GM13977 (cell line): Measurements from ENCODE around the gene DLG2.
"Not testable (repeated sequence)": the region's sequence is repeated elsewhere in the genome, so short reads cannot be mapped to it uniquely, and the experiment has no call there.

Experiments used
- DNase-seq: peaks from one replicate; pipeline ENCODE4 v3.0.0; 2012; ENCODE audit warnings: low spot score
- in situ Hi-C: fragments of 300-500 bp; cut with MboI; formaldehyde crosslinking; loops from one replicate; pipeline ENCODE4 v1.12.0; 2022; ENCODE audit warnings: low sequenced_read_pairs, low pct_unique_long_range_greater_than_20kb, mixed read lengths, inconsistent platforms; ENCODE audit not compliant: unreplicated experiment
- TF ChIP-seq, protein P1 (sequence below): IDR thresholded peaks from 2 replicates; pipeline ENCODE4 v1.5.1; 2012; ENCODE audit warnings: mild to moderate bottlenecking, control low read depth; ENCODE audit not compliant: insufficient read depth; ENCODE audit errors: extremely low read depth, missing control alignments

DLG2 gene

DNA sequence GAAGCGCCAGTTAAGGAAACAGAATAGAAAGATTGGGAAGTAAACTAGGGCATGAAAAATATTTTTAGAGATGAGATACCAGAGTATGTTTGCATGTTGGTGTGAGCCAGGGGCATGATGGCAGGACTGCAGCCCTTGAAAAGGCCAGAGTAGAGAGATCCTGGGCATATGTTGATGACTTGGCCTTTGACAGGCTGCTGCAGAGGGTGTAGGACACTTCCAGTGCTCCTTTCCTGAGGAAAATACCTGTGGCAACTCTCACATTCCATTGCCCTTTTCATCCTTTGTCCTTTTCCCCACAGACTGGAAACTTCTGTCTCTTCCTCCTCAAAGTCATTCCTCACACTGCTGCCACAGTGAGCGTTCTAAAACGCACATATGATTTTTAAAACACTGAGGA is 2190.3 kb downstream of the DLG2 start:
- DNase-seq, result no peak
- in situ Hi-C loops, result no loop called here

DNA sequence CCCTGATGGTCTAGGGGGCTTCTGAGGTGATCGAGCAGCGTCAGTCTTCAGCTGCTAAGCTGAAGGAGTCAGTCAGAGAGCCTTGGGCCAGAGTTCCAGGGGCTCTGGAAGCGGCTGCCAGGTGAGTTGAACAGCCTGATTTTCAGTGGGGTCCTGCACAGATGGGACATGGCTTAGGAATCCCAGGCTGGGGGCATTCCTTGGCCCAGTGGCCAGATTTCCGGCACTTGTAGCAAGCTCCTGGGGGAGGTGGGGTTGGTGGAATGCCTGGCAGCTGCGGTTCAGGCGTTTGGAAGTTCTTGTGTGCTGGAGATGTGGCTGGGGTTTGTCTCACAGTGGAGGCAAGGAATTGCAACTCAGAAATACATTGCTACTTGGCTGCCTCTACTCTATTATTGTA is 2192.3 kb downstream of the DLG2 start:
- in situ Hi-C loops, DNase-seq: not testable (repeated sequence)

More for the DNA sequence above, 2190.3 kb downstream of the DLG2 start:
- TF ChIP-seq, protein P1, sequence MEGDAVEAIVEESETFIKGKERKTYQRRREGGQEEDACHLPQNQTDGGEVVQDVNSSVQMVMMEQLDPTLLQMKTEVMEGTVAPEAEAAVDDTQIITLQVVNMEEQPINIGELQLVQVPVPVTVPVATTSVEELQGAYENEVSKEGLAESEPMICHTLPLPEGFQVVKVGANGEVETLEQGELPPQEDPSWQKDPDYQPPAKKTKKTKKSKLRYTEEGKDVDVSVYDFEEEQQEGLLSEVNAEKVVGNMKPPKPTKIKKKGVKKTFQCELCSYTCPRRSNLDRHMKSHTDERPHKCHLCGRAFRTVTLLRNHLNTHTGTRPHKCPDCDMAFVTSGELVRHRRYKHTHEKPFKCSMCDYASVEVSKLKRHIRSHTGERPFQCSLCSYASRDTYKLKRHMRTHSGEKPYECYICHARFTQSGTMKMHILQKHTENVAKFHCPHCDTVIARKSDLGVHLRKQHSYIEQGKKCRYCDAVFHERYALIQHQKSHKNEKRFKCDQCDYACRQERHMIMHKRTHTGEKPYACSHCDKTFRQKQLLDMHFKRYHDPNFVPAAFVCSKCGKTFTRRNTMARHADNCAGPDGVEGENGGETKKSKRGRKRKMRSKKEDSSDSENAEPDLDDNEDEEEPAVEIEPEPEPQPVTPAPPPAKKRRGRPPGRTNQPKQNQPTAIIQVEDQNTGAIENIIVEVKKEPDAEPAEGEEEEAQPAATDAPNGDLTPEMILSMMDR, result no peak

DNA sequence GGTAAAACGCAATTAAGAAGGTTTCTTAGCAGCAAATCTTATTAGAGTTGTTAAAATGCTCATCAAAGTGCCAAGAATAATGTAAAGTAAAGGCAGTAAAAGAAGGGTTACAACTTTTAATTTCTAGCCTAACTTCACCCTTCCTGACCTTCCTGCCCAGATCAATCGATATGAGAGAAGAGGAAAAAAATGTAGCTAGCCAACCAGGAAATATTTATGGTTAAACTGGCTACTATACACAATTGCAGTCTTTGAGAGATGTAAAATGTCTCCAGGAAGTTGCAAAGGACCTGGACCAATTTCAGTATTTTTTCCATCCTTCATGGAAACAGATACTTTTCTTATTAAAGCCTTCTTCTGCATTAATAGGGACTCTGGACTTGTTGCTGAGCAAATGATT is 2199.2 kb downstream of the DLG2 start:
- in situ Hi-C loops, result no loop called here
- TF ChIP-seq, protein P1, result no peak
- no peak for DNase-seq

DNA sequence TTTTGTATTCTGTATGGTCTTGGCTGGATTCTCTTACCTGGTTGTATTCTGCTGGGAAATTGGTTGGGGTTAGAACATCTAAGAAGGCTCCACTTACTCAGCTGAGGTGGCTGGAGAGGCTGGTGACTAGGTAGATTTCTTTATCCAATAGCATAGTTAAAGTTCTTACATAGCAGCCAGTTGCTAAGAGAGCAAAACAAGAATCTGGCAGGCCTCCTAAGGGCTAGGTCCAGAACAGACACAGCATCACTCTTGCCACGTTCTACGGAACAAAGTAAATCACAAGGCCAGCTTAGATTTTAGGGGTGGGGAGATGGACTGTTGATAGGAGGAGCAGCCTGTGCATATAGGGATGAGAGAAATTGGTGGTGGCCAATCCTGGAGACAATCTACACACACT is 2199.6 kb downstream of the DLG2 start:
- in situ Hi-C loops, result no loop called here
- TF ChIP-seq, protein P1, result no peak
- no peak for DNase-seq

DNA sequence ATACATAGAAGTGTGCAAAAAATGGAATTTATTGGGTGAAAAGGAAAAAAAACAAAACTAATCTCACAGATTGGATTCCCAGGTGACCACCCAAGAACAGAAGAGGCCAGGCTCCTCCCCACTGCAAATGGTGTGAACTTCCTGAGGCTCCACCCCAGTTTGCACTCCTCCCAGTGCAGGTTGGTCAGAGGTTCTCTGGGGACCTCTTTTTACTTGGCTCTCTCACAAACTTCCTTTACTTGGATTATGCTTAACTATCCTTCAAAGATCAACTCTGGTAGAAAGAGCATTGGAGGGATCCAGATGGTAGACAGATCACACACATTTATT is 2202.0 kb downstream of the DLG2 start:
- TF ChIP-seq, protein P1, result no peak
- no peak for DNase-seq
- in situ Hi-C loops, result no loop called here

DNA sequence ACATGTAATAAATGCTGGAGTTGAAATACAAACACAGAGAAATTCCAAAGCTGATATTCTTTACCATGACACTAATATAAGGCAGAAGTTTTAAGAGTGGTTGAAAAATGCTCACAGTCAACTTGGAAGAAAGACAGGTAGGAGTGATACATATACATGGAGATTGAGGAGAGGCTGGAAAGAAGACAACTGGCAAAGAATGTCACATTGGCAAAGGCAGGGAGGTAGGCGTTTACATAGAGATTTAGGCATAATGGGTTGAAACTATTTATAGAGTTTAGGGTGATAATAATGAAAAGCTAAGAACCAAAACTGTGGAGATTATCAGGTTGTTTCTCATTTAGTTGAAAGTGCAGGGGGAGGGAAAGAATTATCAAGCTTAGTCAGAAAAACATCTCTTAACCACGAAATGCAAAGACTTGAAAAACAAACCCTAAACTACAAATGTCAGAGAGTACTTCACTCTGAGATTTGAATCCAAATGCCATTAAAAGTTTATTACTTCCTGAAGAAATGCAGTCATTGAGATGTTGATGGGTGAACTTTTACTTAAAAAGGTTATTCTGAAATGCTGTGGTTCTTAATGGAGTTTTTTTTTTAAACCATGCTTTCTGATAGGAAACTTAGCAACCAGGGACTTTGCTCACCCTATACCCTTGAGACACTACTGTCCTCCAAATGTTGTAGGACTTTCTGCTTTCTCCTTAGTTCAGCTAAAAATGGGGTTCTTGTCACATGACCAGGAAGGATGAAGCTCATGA is 2202.6 kb downstream of the DLG2 start:
- TF ChIP-seq, protein P1, result no peak
- no peak for DNase-seq
- in situ Hi-C loops, result no loop called here

DNA sequence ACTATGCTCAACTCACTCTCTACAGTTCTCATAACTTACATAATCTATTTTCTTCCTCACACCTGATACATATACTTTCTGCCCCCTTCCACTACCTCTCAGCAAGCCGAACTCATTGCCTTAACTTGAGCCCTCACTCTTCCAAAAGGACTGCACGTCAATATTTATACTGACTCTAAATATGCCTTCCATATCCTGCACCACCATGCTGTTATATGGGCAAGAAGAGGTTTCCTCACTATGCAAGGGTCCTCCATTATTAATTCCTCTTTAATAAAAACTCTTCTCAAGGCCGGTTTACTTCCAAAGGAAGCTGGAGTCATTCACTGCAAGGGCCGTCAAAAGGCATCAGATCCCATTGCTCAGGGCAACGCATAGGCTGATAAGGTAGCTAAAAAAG is 2204.5 kb downstream of the DLG2 start:
- DNase-seq, in situ Hi-C loops: not testable (repeated sequence)
